K562 (cell line): Measurements from ENCODE around the gene CD52. TPM values are rescaled to one million over a fixed set of nuclear protein-coding genes. Genes with fewer than 3 reads are reported as not detected.

ENCODE experiments used
- CBX3 ChIP-seq, 2 experiments: IDR thresholded peaks; 1 replicate in 1 of 2; 2 replicates in 1 of 2; pipeline ENCODE4 v1.6.1; 2012; ENCODE audit warnings: inconsistent platforms in 2 of 2, low read length in 2 of 2, borderline replicate concordance in 1 of 2, control low read depth in 1 of 2
- CREB1 ChIP-seq, 2 experiments: sonication (generic) in 1 of 2; formaldehyde crosslinking in 1 of 2; IDR thresholded peaks; 2 replicates each; pipeline versions ENCODE4 v1.6.1 to v1.8.0; 2012 to 2022; ENCODE audit warnings: inconsistent platforms in 1 of 2, mild to moderate bottlenecking in 1 of 2, missing genetic modification reagents in 1 of 2, moderate library complexity in 1 of 2
- HDAC6 ChIP-seq: IDR thresholded peaks from 2 replicates; pipeline ENCODE4 v1.6.1; 2012; ENCODE audit warnings: low read depth, mild to moderate bottlenecking, control low read depth, inconsistent platforms, low read length, moderate library complexity
- SMAD2 ChIP-seq: fragments of 150-350 bp; IDR thresholded peaks from 2 replicates; pipeline ENCODE4 v1.6.1; 2014; ENCODE audit warnings: low read depth, mild to moderate bottlenecking, low read length
- SREBF1 ChIP-seq: fragments of 150-350 bp; IDR thresholded peaks from 2 replicates; pipeline ENCODE4 v1.6.1; 2014; ENCODE audit warnings: antibody characterized with exemption, low read depth, low read length, borderline replicate concordance
- SUPT5H ChIP-seq: fragments of 450-650 bp; IDR thresholded peaks from 2 replicates; pipeline ENCODE4 v1.6.1; 2016
- ZNF354B ChIP-seq: fragments of 250-450 bp; sonication (Bioruptor Pico); IDR thresholded peaks from 2 replicates; pipeline ENCODE4 v1.4.0; 2020
- ZNF778 ChIP-seq: fragments of 450-650 bp; formaldehyde crosslinking; IDR thresholded peaks from 2 replicates; pipeline ENCODE4 v1.4.0; 2020; ENCODE audit warnings: mild to moderate bottlenecking, moderate library complexity
- polyA plus RNA-seq, 8 experiments: library from polyadenylated mRNA; depleted of rRNA in 4 of 8; stranded (reverse) in 5 of 8; unstranded in 3 of 8; fragments of >200 nt; fragmentation: Nextera tagmentation in 2 of 8; fragmentation: Illumina TruSeq in 1 of 8; extraction: Ambion mirVana in 2 of 8; extraction: Trizol in 1 of 8; gene quantifications; 2 replicates each; pipeline versions ENCODE4 v1.2.1 to v1.2.3, GENCODE V29; 2011 to 2014; ENCODE audit warnings: inconsistent platforms in 1 of 8, missing spikeins in 1 of 8
- total RNA-seq, 7 experiments: library from RNA; depleted of rRNA in 6 of 7; stranded (reverse); fragments of >200 nt in 6 of 7; fragmentation: Illumina TruSeq in 2 of 7; extraction: Trizol in 2 of 7; gene quantifications; 2 replicates each; pipeline versions ENCODE4 v1.2.1 to v1.2.3, GENCODE V29; 2011 to 2021; ENCODE audit warnings: low replicate concordance in 1 of 7
- TF ChIP-seq, protein P1 (sequence below): fragments of 250-450 bp; sonication (Bioruptor Pico); IDR thresholded peaks from 2 replicates; pipeline ENCODE4 v1.4.0; 2020
- TF ChIP-seq, protein P2 (sequence below): fragments of 250-450 bp; sonication (Bioruptor Pico); IDR thresholded peaks from 2 replicates; pipeline ENCODE4 v1.8.0; 2022; ENCODE audit warnings: moderate library complexity, mild to moderate bottlenecking, inconsistent platforms

Gene CD52
- total and polyA plus RNA-seq, 9 of the 15 experiments (the other 6 are each of a cell fraction or from before 2014, with no cell fraction given) = 34.9 to 488 (median 173) TPM

- TF ChIP-seq, protein P1, sequence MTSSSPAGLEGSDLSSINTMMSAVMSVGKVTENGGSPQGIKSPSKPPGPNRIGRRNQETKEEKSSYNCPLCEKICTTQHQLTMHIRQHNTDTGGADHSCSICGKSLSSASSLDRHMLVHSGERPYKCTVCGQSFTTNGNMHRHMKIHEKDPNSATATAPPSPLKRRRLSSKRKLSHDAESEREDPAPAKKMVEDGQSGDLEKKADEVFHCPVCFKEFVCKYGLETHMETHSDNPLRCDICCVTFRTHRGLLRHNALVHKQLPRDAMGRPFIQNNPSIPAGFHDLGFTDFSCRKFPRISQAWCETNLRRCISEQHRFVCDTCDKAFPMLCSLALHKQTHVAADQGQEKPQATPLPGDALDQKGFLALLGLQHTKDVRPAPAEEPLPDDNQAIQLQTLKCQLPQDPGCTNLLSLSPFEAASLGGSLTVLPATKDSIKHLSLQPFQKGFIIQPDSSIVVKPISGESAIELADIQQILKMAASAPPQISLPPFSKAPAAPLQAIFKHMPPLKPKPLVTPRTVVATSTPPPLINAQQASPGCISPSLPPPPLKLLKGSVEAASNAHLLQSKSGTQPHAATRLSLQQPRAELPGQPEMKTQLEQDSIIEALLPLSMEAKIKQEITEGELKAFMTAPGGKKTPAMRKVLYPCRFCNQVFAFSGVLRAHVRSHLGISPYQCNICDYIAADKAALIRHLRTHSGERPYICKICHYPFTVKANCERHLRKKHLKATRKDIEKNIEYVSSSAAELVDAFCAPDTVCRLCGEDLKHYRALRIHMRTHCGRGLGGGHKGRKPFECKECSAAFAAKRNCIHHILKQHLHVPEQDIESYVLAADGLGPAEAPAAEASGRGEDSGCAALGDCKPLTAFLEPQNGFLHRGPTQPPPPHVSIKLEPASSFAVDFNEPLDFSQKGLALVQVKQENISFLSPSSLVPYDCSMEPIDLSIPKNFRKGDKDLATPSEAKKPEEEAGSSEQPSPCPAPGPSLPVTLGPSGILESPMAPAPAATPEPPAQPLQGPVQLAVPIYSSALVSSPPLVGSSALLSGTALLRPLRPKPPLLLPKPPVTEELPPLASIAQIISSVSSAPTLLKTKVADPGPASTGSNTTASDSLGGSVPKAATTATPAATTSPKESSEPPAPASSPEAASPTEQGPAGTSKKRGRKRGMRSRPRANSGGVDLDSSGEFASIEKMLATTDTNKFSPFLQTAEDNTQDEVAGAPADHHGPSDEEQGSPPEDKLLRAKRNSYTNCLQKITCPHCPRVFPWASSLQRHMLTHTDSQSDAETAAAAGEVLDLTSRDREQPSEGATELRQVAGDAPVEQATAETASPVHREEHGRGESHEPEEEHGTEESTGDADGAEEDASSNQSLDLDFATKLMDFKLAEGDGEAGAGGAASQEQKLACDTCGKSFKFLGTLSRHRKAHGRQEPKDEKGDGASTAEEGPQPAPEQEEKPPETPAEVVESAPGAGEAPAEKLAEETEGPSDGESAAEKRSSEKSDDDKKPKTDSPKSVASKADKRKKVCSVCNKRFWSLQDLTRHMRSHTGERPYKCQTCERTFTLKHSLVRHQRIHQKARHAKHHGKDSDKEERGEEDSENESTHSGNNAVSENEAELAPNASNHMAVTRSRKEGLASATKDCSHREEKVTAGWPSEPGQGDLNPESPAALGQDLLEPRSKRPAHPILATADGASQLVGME (CRISPR knock-in tag) = 0 out of 2 replicates have a peak, but pooled peaks have one; percentile 22
- TF ChIP-seq ZNF354B (no peak), SMAD2 (no peak), HDAC6 (no peak), CBX3 (IDR thresholded peaks at IDR 0.05; ENCODE audit: borderline replicate concordance in 1 of 2, low read length in 2 of 2) (peak in 1 of 2 experiments; percentile 98; a peak in 1 of 3 replicates), ZNF778 (CRISPR knock-in tag) (no peak), CREB1 (IDR thresholded peaks at IDR 0.05) (peak; percentile 72), CREB1 (CRISPR knock-in tag; IDR thresholded peaks at IDR 0.05) (peak; percentile 81), SREBF1 (no peak), SUPT5H (peak; percentile 42; the same call in 1 of the 2 replicates)
- TF ChIP-seq, protein P2, sequence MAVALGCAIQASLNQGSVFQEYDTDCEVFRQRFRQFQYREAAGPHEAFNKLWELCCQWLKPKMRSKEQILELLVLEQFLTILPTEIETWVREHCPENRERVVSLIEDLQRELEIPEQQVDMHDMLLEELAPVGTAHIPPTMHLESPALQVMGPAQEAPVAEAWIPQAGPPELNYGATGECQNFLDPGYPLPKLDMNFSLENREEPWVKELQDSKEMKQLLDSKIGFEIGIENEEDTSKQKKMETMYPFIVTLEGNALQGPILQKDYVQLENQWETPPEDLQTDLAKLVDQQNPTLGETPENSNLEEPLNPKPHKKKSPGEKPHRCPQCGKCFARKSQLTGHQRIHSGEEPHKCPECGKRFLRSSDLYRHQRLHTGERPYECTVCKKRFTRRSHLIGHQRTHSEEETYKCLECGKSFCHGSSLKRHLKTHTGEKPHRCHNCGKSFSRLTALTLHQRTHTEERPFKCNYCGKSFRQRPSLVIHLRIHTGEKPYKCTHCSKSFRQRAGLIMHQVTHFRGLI (CRISPR knock-in tag) = no peak
Observed at GRCh38 chr1:26284597-26285347, 33.0 kb upstream of the CD52 start (continued).
